GM13977 (cell line): ENCODE measurements around the gene PRKCA.

ENCODE experiments used
- DNase-seq: peaks from one replicate; pipeline ENCODE4 v3.0.0; 2012; ENCODE audit warnings: low spot score
- in situ Hi-C: fragments of 300-500 bp; cut with MboI; formaldehyde crosslinking; loops from one replicate; pipeline ENCODE4 v1.12.0; 2022; ENCODE audit warnings: low sequenced_read_pairs, low pct_unique_long_range_greater_than_20kb, mixed read lengths, inconsistent platforms; ENCODE audit not compliant: unreplicated experiment
- TF ChIP-seq, protein P1 (sequence below): IDR thresholded peaks from 2 replicates; pipeline ENCODE4 v1.5.1; 2012; ENCODE audit warnings: mild to moderate bottlenecking, control low read depth; ENCODE audit not compliant: insufficient read depth; ENCODE audit errors: extremely low read depth, missing control alignments

Gene PRKCA

DNA sequence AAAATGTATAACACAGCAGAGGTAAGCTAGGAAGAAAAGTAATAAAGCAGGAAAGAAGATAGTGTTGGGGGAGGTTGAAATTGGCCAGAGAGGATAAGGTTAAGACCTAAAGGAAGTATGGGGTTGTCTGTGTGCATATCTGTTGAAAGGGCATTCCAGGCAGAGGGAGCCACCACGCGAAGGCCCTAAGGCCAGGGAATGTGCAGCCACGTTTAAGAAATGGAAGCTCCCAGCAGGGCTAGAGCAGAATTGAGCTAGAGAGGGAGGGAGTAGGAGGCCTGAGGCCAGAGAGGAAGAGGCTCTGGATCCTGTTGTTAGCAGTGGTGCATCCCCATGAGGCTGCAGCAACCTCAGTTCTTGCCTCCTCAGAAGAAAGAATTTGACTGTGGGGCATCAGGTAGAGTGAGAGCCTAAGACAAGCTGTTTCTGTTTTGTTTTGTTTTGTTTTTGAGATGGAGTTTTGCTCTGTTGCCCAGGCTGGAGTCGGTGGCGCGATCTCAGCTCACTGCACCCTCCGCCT, 473.5 kb downstream of the PRKCA start:
- no peak for DNase-seq
- in situ Hi-C loops: no loop called here
- TF ChIP-seq, protein P1, sequence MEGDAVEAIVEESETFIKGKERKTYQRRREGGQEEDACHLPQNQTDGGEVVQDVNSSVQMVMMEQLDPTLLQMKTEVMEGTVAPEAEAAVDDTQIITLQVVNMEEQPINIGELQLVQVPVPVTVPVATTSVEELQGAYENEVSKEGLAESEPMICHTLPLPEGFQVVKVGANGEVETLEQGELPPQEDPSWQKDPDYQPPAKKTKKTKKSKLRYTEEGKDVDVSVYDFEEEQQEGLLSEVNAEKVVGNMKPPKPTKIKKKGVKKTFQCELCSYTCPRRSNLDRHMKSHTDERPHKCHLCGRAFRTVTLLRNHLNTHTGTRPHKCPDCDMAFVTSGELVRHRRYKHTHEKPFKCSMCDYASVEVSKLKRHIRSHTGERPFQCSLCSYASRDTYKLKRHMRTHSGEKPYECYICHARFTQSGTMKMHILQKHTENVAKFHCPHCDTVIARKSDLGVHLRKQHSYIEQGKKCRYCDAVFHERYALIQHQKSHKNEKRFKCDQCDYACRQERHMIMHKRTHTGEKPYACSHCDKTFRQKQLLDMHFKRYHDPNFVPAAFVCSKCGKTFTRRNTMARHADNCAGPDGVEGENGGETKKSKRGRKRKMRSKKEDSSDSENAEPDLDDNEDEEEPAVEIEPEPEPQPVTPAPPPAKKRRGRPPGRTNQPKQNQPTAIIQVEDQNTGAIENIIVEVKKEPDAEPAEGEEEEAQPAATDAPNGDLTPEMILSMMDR: no peak

DNA sequence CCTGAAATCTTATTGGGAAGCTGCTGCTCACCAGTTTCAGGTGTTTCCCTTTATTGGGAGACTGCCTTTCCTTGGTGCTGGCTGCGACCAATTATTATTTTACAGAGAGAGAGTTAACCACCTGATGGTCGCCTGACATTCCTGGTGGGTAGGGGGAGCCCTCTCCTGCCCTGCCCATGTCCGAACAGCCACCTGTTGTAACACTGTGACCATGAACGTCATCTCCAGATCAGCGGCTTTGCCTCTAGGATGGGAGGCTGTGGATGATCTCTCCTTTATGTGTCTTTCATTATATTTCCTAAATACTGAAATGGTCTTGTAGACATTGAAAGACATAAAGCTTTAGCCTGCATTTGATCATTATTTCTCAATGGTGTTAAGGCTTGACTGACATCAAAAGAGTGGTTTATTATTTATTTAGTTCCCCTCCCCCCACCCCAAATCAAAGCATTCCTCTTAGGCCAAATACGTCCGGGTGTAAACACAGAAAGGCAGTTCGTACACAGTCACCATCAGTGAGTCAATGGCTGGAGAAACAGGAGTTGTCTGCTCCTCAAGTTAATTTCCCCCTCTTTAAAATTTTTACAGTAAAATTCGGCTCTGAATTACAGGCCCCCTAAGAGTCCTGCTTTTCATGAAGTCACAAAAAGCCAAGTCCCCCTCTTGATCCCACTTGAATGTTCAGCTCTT, 474.7 kb downstream of the PRKCA start:
- no peak for DNase-seq
- TF ChIP-seq, protein P1: no peak
- in situ Hi-C loops: no loop called here

GRCh38 chr17:66777689-66778225, 475.3 kb downstream of the PRKCA start:
- TF ChIP-seq, protein P1: no peak
- in situ Hi-C loops: no loop called here
- no peak for DNase-seq

- in situ Hi-C loops: no loop called here
- TF ChIP-seq, protein P1: no peak
- no peak for DNase-seq
Measured at GRCh38 chr17:66778531-66779236, 476.3 kb downstream of the PRKCA start.

GRCh38 chr17:66779237-66779606, 476.8 kb downstream of the PRKCA start:
- in situ Hi-C loops: no loop called here
- no peak for DNase-seq
- TF ChIP-seq, protein P1: no peak

DNA sequence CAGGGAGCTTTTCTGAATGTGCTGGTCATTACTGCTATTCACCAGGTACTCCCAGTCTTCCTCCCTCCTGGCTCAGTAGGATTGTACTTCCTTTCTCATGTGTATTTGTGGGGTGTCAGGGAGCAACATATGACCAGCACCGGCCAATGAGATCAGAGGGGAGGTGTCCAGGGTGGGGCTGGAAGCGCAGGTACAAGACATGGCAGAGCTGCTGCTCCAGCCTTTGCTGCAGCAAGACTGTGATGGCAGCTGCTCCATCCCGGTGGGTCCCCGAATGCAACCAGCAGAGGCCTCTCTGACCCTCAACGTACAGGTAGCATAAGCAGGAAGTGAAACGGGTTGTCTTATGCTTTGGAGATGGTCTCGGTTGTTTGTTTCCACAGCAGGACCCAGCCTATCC, 478.7 kb downstream of the PRKCA start:
- TF ChIP-seq, protein P1: no peak

More for the DNA sequence above, 478.7 kb downstream of the PRKCA start:
- no peak for DNase-seq
- in situ Hi-C loops: no loop called here
